Posterior cingulate gyrus (tissue), 11 donors: ENCODE data around the gene MYH7B.

Source experiments
- DNase-seq, 10 donors: peaks; one replicate each; pipeline versions ENCODE4 v3.0.0 to v3.0.0-alpha.2; 2020 to 2021; ENCODE audit warnings: mixed read lengths in 3 of 10
- intact Hi-C: fragments of 100-400 bp; cut with DNase I; formaldehyde crosslinking; loops from one replicate; pipeline ENCODE4 v1.15.1; 2023

The MYH7B gene

GRCh38 chr20:35001596-35002362, 46.1 kb downstream of the MYH7B start:
- intact Hi-C loops, result no loop called here
- peak in 4 of 10 donors; percentile 19 to 79 (median 51) for DNase-seq

GRCh38 chr20:35002426-35003210, 47.0 kb downstream of the MYH7B start:
- peak in 4 of 10 donors; percentile 7 to 56 (median 52) for DNase-seq
- intact Hi-C loops, result no loop called here

- intact Hi-C loops, result no loop called here
- peak in 5 of 10 donors; percentile 5 to 83 (median 60) for DNase-seq
Measured at GRCh38 chr20:35003211-35004031, 47.8 kb downstream of the MYH7B start.

- intact Hi-C loops, result no loop called here
- peak in 4 of 10 donors; percentile 3 to 76 (median 54) for DNase-seq
Measured at GRCh38 chr20:35004051-35004725, 48.5 kb downstream of the MYH7B start.

- intact Hi-C loops, result no loop called here
- DNase-seq, result peak in 3 of 10 donors; percentile 1 to 61 (median 47)
Measured at GRCh38 chr20:35004749-35005462, 49.2 kb downstream of the MYH7B start.
